ENCODE results near the gene RFTN1. TPM values are rescaled to one million over a fixed set of nuclear protein-coding genes. Genes with fewer than 3 reads are reported as not detected.

RFTN1 gene
- total RNA-seq, 1 donor, result 73.0 TPM

- no peak for TF ChIP-seq CTCF (IDR thresholded peaks at IDR 0.05; ENCODE audit: insufficient read depth, low read depth, low read length)
- no peak for DNase-seq (ENCODE audit: low read depth)
- H3K4me3 ChIP-seq (ENCODE audit: low read depth, low read length), result no peak overlapping the region
Observed at GRCh38 chr3:16412192-16412800, 101.2 kb downstream of the RFTN1 start.

DNA sequence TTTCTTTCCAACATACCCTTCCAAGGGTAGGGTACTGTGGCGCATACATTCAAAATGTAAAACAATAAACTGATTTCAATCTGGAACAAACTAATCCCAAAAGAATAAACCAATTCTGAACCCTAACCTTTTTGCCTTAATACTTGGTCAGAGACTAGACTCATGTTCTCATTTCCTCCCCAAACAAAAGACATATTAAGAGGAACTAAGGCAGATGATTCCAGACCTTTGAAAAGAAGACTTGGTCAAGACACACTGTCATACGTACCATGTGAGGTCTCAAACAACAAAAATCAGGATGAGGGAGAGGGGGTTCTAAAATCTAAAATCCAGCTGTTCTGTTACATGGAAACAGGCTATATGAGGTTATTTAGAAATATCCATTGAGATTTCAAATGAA is 102.1 kb downstream of the RFTN1 start:
- no peak overlapping the region for H3K4me3 ChIP-seq (ENCODE audit: low read depth, low read length)
- DNase-seq (ENCODE audit: low read depth), result no peak
- TF ChIP-seq CTCF (IDR thresholded peaks at IDR 0.05; ENCODE audit: insufficient read depth, low read depth, low read length), result no peak

- no peak for DNase-seq (ENCODE audit: low read depth)
Observed at GRCh38 chr3:16410659-16411058, 102.8 kb downstream of the RFTN1 start.

DNA sequence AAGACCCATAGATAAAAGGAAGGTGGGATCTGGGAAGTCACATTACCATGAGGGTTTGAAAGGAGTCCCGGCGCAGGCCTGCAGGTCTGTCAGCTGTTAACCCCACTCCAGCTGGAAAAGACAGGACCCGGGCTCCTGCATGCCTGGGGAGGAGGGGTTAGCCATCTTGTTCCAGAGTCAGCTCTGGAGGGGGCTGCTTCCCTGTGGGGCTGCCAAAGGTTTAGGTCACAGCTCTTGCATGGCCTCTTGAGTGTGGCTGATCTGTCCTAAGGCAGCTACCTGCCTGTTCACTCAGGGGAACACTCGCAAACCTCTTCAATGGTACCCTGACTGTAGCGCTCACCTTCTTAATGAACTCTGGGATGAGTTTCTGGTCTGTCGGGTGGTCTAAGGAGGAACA is 104.5 kb downstream of the RFTN1 start:
- H3K4me3 ChIP-seq (ENCODE audit: low read depth, low read length), result no peak overlapping the region
- no peak for TF ChIP-seq CTCF (IDR thresholded peaks at IDR 0.05; ENCODE audit: insufficient read depth, low read depth, low read length)
- DNase-seq (ENCODE audit: low read depth), result no peak

More at GRCh38 chr3:16410659-16411058, 102.8 kb downstream of the RFTN1 start:
- no peak for TF ChIP-seq CTCF (IDR thresholded peaks at IDR 0.05; ENCODE audit: insufficient read depth, low read depth, low read length)
- no peak overlapping the region for H3K4me3 ChIP-seq (ENCODE audit: low read depth, low read length)

DNA sequence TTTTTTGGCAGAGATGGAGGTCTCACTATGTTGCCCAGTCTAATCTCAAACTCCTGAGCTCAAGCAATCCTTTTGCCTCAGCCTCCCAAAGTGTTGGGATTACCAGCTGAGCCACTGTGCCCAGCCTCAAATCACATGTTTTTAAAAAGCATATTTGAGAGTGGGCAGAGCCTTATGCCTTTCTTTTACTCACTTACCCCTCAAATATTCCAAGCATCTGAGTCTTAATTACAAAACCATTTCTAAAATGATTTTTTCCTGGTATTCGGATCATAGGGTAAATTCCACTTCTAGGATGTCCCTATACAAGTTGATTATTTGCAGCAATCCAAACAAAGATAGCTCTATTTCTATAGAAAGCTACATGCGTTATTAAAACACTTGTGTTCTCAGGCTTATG is 106.1 kb downstream of the RFTN1 start:
- no peak for TF ChIP-seq CTCF (IDR thresholded peaks at IDR 0.05; ENCODE audit: insufficient read depth, low read depth, low read length)
- DNase-seq (ENCODE audit: low read depth), result no peak

GRCh38 chr3:16406579-16406978 is 106.9 kb downstream of the RFTN1 start:
- H3K4me3 ChIP-seq (ENCODE audit: low read depth, low read length), result no peak overlapping the region
- no peak for TF ChIP-seq CTCF (IDR thresholded peaks at IDR 0.05; ENCODE audit: insufficient read depth, low read depth, low read length)
- DNase-seq (ENCODE audit: low read depth), result no peak

More for the DNA sequence above, 106.1 kb downstream of the RFTN1 start:
- no peak overlapping the region for H3K4me3 ChIP-seq (ENCODE audit: low read depth, low read length)

GRCh38 chr3:16406166-16406565 is 107.3 kb downstream of the RFTN1 start:
- TF ChIP-seq CTCF (IDR thresholded peaks at IDR 0.05; ENCODE audit: insufficient read depth, low read depth, low read length), result no peak
- no peak overlapping the region for H3K4me3 ChIP-seq (ENCODE audit: low read depth, low read length)
- DNase-seq (ENCODE audit: low read depth), result no peak
